B cell (primary cell): ENCODE results near the gene PARS2. TPM values are rescaled to one million over a fixed set of nuclear protein-coding genes. Genes with fewer than 3 reads are reported as not detected.

Source experiments
- ATAC-seq: fragments of 200-7000 bp; cut with Tn5 transposase; one replicate; pipeline ENCODE4 v1.10.0; 2021; ENCODE audit warnings: low read depth, mild to moderate bottlenecking, moderate number of reproducible peaks, moderate library complexity
- CTCF ChIA-PET: fragments of 350-600 bp; sonication (Branson Sonifier 250); formaldehyde crosslinking; loops from one replicate; lab custom pipeline; 2021; ENCODE audit warnings: antibody characterized with exemption, inconsistent platforms; lab: Charles Lee
- POLR2A ChIA-PET: fragments of 350-600 bp; sonication (Branson Sonifier 250); formaldehyde crosslinking; loops from one replicate; lab custom pipeline; 2021; ENCODE audit warnings: antibody characterized with exemption; lab: Charles Lee
- DNase-seq: peaks from one replicate; pipeline ENCODE4 v3.0.0; 2013
- H2AFZ ChIP-seq: 2 replicates; pipeline ENCODE4 v1.6.1; 2012; ENCODE audit warnings: mild to moderate bottlenecking, low read depth, low read length; ENCODE audit not compliant: insufficient read depth, poor library complexity, severe bottlenecking
- H3K27ac ChIP-seq, 2 donors: 1 replicate in 1 of 2; 2 replicates in 1 of 2; pipeline ENCODE4 v1.5.1; 2012 to 2013; ENCODE audit warnings: low read length in 2 of 2, mild to moderate bottlenecking in 2 of 2, moderate library complexity in 1 of 2
- H3K27me3 ChIP-seq, 4 experiments: fragments of 200-600 bp in 1 of 4; sonication (generic) in 1 of 4; replicated peaks in 1 of 4; 1 replicate in 2 of 4; 2 replicates in 2 of 4; pipeline versions ENCODE4 v1.6.1 to v1.7.0; 2013 to 2016; ENCODE audit warnings: low read length in 3 of 4, mild to moderate bottlenecking in 2 of 4, mixed read lengths in 1 of 4, moderate library complexity in 1 of 4; ENCODE audit not compliant: insufficient read depth in 4 of 4, control insufficient read depth in 3 of 4; ENCODE audit errors: control extremely low read depth in 1 of 4
- H3K36me3 ChIP-seq, 2 experiments: replicated peaks in 1 of 2; 1 replicate in 1 of 2; 2 replicates in 1 of 2; pipeline versions ENCODE4 v1.6.1 to v1.7.1; 2013; ENCODE audit warnings: low read length in 1 of 2; ENCODE audit not compliant: insufficient read depth in 2 of 2, control insufficient read depth in 1 of 2; ENCODE audit errors: control extremely low read depth in 1 of 2, extremely low read depth in 1 of 2
- H3K4me1 ChIP-seq, 2 donors: fragments of 200-600 bp in 1 of 2; sonication (generic) in 1 of 2; 1 replicate in 1 of 2; 2 replicates in 1 of 2; pipeline versions ENCODE4 v1.5.1 to v1.6.1; 2013 to 2017; ENCODE audit warnings: low read length in 2 of 2; ENCODE audit not compliant: control insufficient read depth in 2 of 2, insufficient read depth in 2 of 2
- H3K4me2 ChIP-seq: replicated peaks from 2 replicates; pipeline ENCODE3; 2012; ENCODE audit warnings: mild to moderate bottlenecking, low read depth, low read length; ENCODE audit not compliant: poor library complexity, severe bottlenecking
- H3K4me3 ChIP-seq, 5 experiments: fragments of 200-600 bp in 1 of 5; sonication (generic) in 1 of 5; 1 replicate in 3 of 5; 2 replicates in 2 of 5; pipeline versions ENCODE4 v1.5.1 to v1.7.0; 2011 to 2016; ENCODE audit warnings: low read length in 4 of 5, mild to moderate bottlenecking in 4 of 5, low read depth in 2 of 5, control low read depth in 1 of 5, moderate library complexity in 1 of 5; ENCODE audit not compliant: insufficient read depth in 1 of 5; ENCODE audit errors: control extremely low read depth in 1 of 5, extremely low read depth in 1 of 5
- H3K79me2 ChIP-seq: fragments of 200-600 bp; sonication (generic); one replicate; pipeline ENCODE4 v1.6.0; 2016; ENCODE audit warnings: low read length; ENCODE audit not compliant: control insufficient read depth, insufficient read depth
- H3K9ac ChIP-seq: fragments of 200-600 bp; sonication (generic); 2 replicates; pipeline ENCODE4 v1.6.1; 2017; ENCODE audit warnings: mild to moderate bottlenecking, low read length, moderate library complexity
- H3K9me3 ChIP-seq, 3 donors: one replicate each; pipeline versions ENCODE4 v1.6.1 to v1.7.1; 2013; ENCODE audit warnings: low read length in 2 of 3; ENCODE audit not compliant: control insufficient read depth in 2 of 3, insufficient read depth in 1 of 3; ENCODE audit errors: control extremely low read depth in 1 of 3
- H4K20me1 ChIP-seq: 2 replicates; pipeline ENCODE4 v1.6.0; 2012; ENCODE audit warnings: mild to moderate bottlenecking, low read length; ENCODE audit not compliant: insufficient read depth, control insufficient read depth, poor library complexity, severe bottlenecking
- H3K27ac Mint-ChIP-seq: one replicate; pipeline ENCODE4 v1.8.0; 2021; ENCODE audit warnings: mixed read lengths
- H3K27me3 Mint-ChIP-seq: one replicate; pipeline ENCODE4 v1.8.0; 2021; ENCODE audit warnings: mixed read lengths
- H3K4me1 Mint-ChIP-seq: one replicate; pipeline ENCODE4 v1.8.0; 2021; ENCODE audit warnings: mixed read lengths
- H3K4me3 Mint-ChIP-seq: one replicate; pipeline ENCODE4 v1.8.0; 2021; ENCODE audit warnings: mixed read lengths
- H3K9me3 Mint-ChIP-seq: one replicate; pipeline ENCODE4 v1.8.0; 2022; ENCODE audit warnings: mixed read lengths; ENCODE audit not compliant: insufficient read depth
- CTCF ChIP-seq: fragments of 200-600 bp; IDR thresholded peaks from one replicate; pipeline ENCODE4 v1.8.0; 2022; ENCODE audit warnings: antibody characterized with exemption, mild to moderate bottlenecking
- EZH2 ChIP-seq: IDR thresholded peaks from 2 replicates; pipeline ENCODE4 v1.6.1; 2012; ENCODE audit warnings: borderline replicate concordance, low read depth, mild to moderate bottlenecking, moderate library complexity, low read length; ENCODE audit not compliant: insufficient read depth, poor library complexity, severe bottlenecking
- WGBS: methylation state at CpG from one replicate; pipeline ENCODE4 v1.1.5; 2013; ENCODE audit warnings: missing lambda C conversion rate; ENCODE audit not compliant: insufficient coverage; 5-methylcytosine and 5-hydroxymethylcytosine counted together
- intact Hi-C: fragments of 100-400 bp; cut with micrococcal nuclease; formaldehyde crosslinking; loops from one replicate; pipeline ENCODE4 v1.10.0; 2022
- polyA plus RNA-seq: library from polyadenylated mRNA; depleted of rRNA; stranded (reverse); fragments of >200 nt; gene quantifications from 2 replicates; pipeline ENCODE4 v1.2.3, GENCODE V29; 2012
- total RNA-seq, 2 donors: library from RNA; stranded (reverse); fragments of 120-200 nt in 1 of 2; gene quantifications; 1 replicate in 1 of 2; 2 replicates in 1 of 2; pipeline versions ENCODE4 v1.2.3 to v1.2.4, GENCODE V29; 2013 to 2022

The PARS2 gene
- total and polyA plus RNA-seq, 2 donors (not counting 1 experiment from before 2014, with no cell fraction given): 1.00 to 4.9 TPM

GRCh38 chr1:54811066-54811465, 46.7 kb upstream of the PARS2 start:
- Histone ChIP-seq H3K27ac (no peak overlapping the region), H3K36me3 (no peaks in the 10 kb centered on the region), H3K9me3 (no peaks in the 10 kb centered on the region), H3K4me1 (no peaks in the 10 kb centered on the region), H3K9ac (no peak overlapping the region), H3K4me3 (no peak overlapping the region), H4K20me1 (no peaks in the 10 kb centered on the region), H3K4me2 (no peak overlapping the region), H2AFZ (no peak overlapping the region), H3K27me3 (no peaks in the 10 kb centered on the region), H3K79me2 (no peaks in the 10 kb centered on the region)
- intact Hi-C loops: loop anchor here (5.0 kb wide), 1 partner anchor 854 kb away; no protein-coding TSS in a partner anchor
- H3K9me3 Mint-ChIP-seq: no peaks in the 10 kb centered on the region
- no peaks in the 10 kb centered on the region for H3K27me3 Mint-ChIP-seq
- no peaks in the 10 kb centered on the region for H3K4me1 Mint-ChIP-seq
- DNase-seq (no peak), ATAC-seq (no peak)
- no peak overlapping the region for H3K4me3 Mint-ChIP-seq
- ChIA-PET CTCF (interaction anchor here (0.7 to 3.3 kb wide), 2 partner anchors 740 to 950 kb away, joined by 3 to 11 read pairs; no protein-coding TSS in a partner anchor), POLR2A (no interaction called here)
- 97% methylated on average over 5 of the region's 5 CpGs for WGBS
- peak overlapping the region; percentile 7 for H3K27ac Mint-ChIP-seq
- TF ChIP-seq EZH2: no peak
- TF ChIP-seq CTCF: no peak

- intact Hi-C loops: loop anchor here (1.0 to 5.0 kb wide), 3 partner anchors 740 to 949 kb away; no protein-coding TSS in a partner anchor
- H3K79me2 ChIP-seq: no peaks in the 10 kb centered on the region
- no peak overlapping the region for H3K9ac ChIP-seq
- Mint-ChIP-seq H3K27me3 (no peaks in the 10 kb centered on the region), H3K4me3 (no peak overlapping the region), H3K4me1 (no peaks in the 10 kb centered on the region), H3K27ac (no peak overlapping the region), H3K9me3 (no peaks in the 10 kb centered on the region)
- no peaks in the 10 kb centered on the region for H3K4me1 ChIP-seq
- ATAC-seq: peak; percentile 82
- peak; percentile 66 for DNase-seq
- no peak overlapping the region for H3K4me2 ChIP-seq
- POLR2A ChIA-PET: no interaction called here
- H2AFZ ChIP-seq: no peak overlapping the region
- CTCF ChIA-PET: interaction anchor here (0.6 to 3.3 kb wide), 11 partner anchors 9 to 950 kb away, joined by 3 to 11 read pairs (median 3); partner anchors contain the start of gene TTC22
- H3K27ac ChIP-seq: no peak overlapping the region
- H3K9me3 ChIP-seq: no peaks in the 10 kb centered on the region
- no peaks in the 10 kb centered on the region for H4K20me1 ChIP-seq
- H3K36me3 ChIP-seq: no peaks in the 10 kb centered on the region
- TF ChIP-seq CTCF (peak; percentile 88), EZH2 (no peak)
- 32% methylated on average over 12 of the region's 13 CpGs for whole genome bisulfite sequencing
- no peak overlapping the region for H3K4me3 ChIP-seq
- no peaks in the 10 kb centered on the region for H3K27me3 ChIP-seq
Measured at GRCh38 chr1:54810153-54810942, 46.0 kb upstream of the PARS2 start.
